OCI-LY7 (cell line): Measurements from ENCODE around the gene PGAP2. TPM values are rescaled to one million over a fixed set of nuclear protein-coding genes. Genes with fewer than 3 reads are reported as not detected.

Experiments used
- small RNA-seq: library from RNA; depleted of rRNA; stranded (forward); fragments of <200 nt; gene quantifications from one replicate; pipeline ENCODE3, GENCODE V24; 2014
- total RNA-seq, 2 experiments: library from RNA; depleted of rRNA in 1 of 2; stranded (reverse); fragments of >200 nt in 1 of 2; shearing (Covaris generic) in 1 of 2; gene quantifications; 2 replicates each; pipeline ENCODE4 v1.2.3, GENCODE V29; 2014 to 2022

Gene PGAP2
- total RNA-seq, 2 experiments from 2014 or later, result 23.9 to 44.0 TPM

Small RNA genes within 50 kb of the gene (small RNA-seq; reads per million reads assigned to genes)
- gene RNU7-50P, result not detected

Other genes with a start within 250 kb of the PGAP2 start
- gene ART5, start 166.6 kb upstream of the PGAP2 start, total RNA-seq (2014; rRNA removed; shearing (Covaris generic)), result not detected in 2 replicates
- gene ART5, start 166.6 kb upstream of the PGAP2 start, total RNA-seq (2022), result not detected in 2 replicates
- not detected in 2 replicates for gene ART1, start 163.4 kb upstream of the PGAP2 start, total RNA-seq (2014; rRNA removed; shearing (Covaris generic))
- not detected in 2 replicates for gene ART1, start 163.4 kb upstream of the PGAP2 start, total RNA-seq (2022)
- gene CHRNA10, start 137.2 kb upstream of the PGAP2 start, total RNA-seq (2014; rRNA removed; shearing (Covaris generic)), result 0.82 and 2.6 TPM in 2 replicates
- gene CHRNA10, start 137.2 kb upstream of the PGAP2 start, total RNA-seq (2022), result 1.8 and 3.3 TPM in 2 replicates
- gene NUP98, start 11.0 kb upstream of the PGAP2 start, total RNA-seq (2014; rRNA removed; shearing (Covaris generic)), result 83.9 and 102 TPM in 2 replicates
- gene NUP98, start 11.0 kb upstream of the PGAP2 start, total RNA-seq (2022), result 112 and 115 TPM in 2 replicates
- gene RHOG, start 32.4 kb downstream of the PGAP2 start, total RNA-seq (2014; rRNA removed; shearing (Covaris generic)), result 20.9 and 26.2 TPM in 2 replicates
- gene RHOG, start 32.4 kb downstream of the PGAP2 start, total RNA-seq (2022), result 54.8 and 57.8 TPM in 2 replicates
- 20.9 and 21.0 TPM in 2 replicates for gene STIM1, start 47.1 kb downstream of the PGAP2 start, total RNA-seq (2014; rRNA removed; shearing (Covaris generic))
- 49.1 and 55.4 TPM in 2 replicates for gene STIM1, start 47.1 kb downstream of the PGAP2 start, total RNA-seq (2022)